Neural progenitor cell (in vitro differentiated cells): ENCODE data around the gene OR8K3. TPM values are rescaled to one million over a fixed set of nuclear protein-coding genes. Genes with fewer than 3 reads are reported as not detected.

Experiments
- DNase-seq: peaks from one replicate; pipeline ENCODE4 v3.0.0-alpha.2; 2016; ENCODE audit warnings: low spot score
- H2AFZ ChIP-seq: fragments of 200-600 bp; sonication (generic); replicated peaks from 2 replicates; pipeline ENCODE4 v1.6.1; 2016; ENCODE audit warnings: antibody characterized with exemption
- H3F3A ChIP-seq: fragments of 200-600 bp; sonication (generic); 2 replicates; pipeline ENCODE4 v1.6.1; 2016; ENCODE audit warnings: antibody characterized with exemption, low read depth
- H3K27ac ChIP-seq: fragments of 200-600 bp; sonication (generic); 2 replicates; pipeline ENCODE4 v1.5.1; 2016; ENCODE audit warnings: mild to moderate bottlenecking
- H3K27me3 ChIP-seq: fragments of 200-600 bp; sonication (generic); 2 replicates; pipeline ENCODE4 v1.6.1; 2016; ENCODE audit warnings: mild to moderate bottlenecking, moderate library complexity
- H3K36me3 ChIP-seq: fragments of 200-600 bp; sonication (generic); 2 replicates; pipeline ENCODE4 v1.5.1; 2016
- H3K4me1 ChIP-seq: fragments of 200-600 bp; sonication (generic); 2 replicates; pipeline ENCODE4 v1.6.1; 2016; ENCODE audit warnings: mixed run types
- H3K4me2 ChIP-seq: fragments of 200-600 bp; sonication (generic); 2 replicates; pipeline ENCODE4 v1.6.1; 2016
- H3K4me3 ChIP-seq: fragments of 200-600 bp; sonication (generic); 2 replicates; pipeline ENCODE4 v1.5.1; 2016
- H3K79me2 ChIP-seq: fragments of 200-600 bp; sonication (generic); 2 replicates; pipeline ENCODE4 v1.6.1; 2016; ENCODE audit warnings: low read depth
- H3K9ac ChIP-seq: fragments of 200-600 bp; sonication (generic); 2 replicates; pipeline ENCODE4 v1.6.1; 2016
- H3K9me3 ChIP-seq: fragments of 200-600 bp; sonication (generic); 2 replicates; pipeline ENCODE4 v1.5.1; 2016; ENCODE audit warnings: low read depth
- H4K20me1 ChIP-seq: fragments of 200-600 bp; sonication (generic); 2 replicates; pipeline ENCODE4 v1.6.1; 2016; ENCODE audit warnings: low read depth
- H3K27ac Mint-ChIP-seq: 3 replicates; pipeline ENCODE4 v1.8.0; 2021; ENCODE audit warnings: mixed read lengths
- H3K27me3 Mint-ChIP-seq: 2 replicates; pipeline ENCODE4 v1.8.0; 2022; ENCODE audit warnings: low read depth, mild to moderate bottlenecking, inconsistent platforms, moderate library complexity, mixed read lengths; ENCODE audit not compliant: insufficient read depth
- H3K36me3 Mint-ChIP-seq: 3 replicates; pipeline ENCODE4 v1.8.0; 2021; ENCODE audit warnings: mixed read lengths
- H3K4me1 Mint-ChIP-seq: 3 replicates; pipeline ENCODE4 v1.8.0; 2021; ENCODE audit warnings: mixed read lengths
- H3K4me3 Mint-ChIP-seq: 3 replicates; pipeline ENCODE4 v1.8.0; 2021; ENCODE audit warnings: mild to moderate bottlenecking, moderate library complexity, mixed read lengths
- H3K9me3 Mint-ChIP-seq: 3 replicates; pipeline ENCODE4 v1.8.0; 2020; ENCODE audit warnings: mixed read lengths
- EZH2 ChIP-seq: fragments of 200-600 bp; sonication (generic); IDR thresholded peaks from 2 replicates; pipeline ENCODE4 v1.6.1; 2017; ENCODE audit warnings: antibody characterized with exemption, mild to moderate bottlenecking, moderate library complexity
- EZH2phosphoT487 ChIP-seq: fragments of 200-600 bp; sonication (generic); IDR thresholded peaks from 2 replicates; pipeline ENCODE4 v1.6.1; 2017; ENCODE audit warnings: antibody characterized with exemption
- total RNA-seq: library from RNA; depleted of rRNA; stranded (reverse); fragments of >200 nt; gene quantifications from 2 replicates; pipeline ENCODE4 v1.2.3, GENCODE V29; 2015; ENCODE audit warnings: low replicate concordance
- TF ChIP-seq, protein P1 (sequence below): fragments of 200-600 bp; sonication (generic); IDR thresholded peaks from 2 replicates; pipeline ENCODE4 v1.5.1; 2017; ENCODE audit warnings: antibody characterized with exemption, mild to moderate bottlenecking

OR8K3 gene
- total RNA-seq, 1 donor from 2014 or later = not detected

DNA sequence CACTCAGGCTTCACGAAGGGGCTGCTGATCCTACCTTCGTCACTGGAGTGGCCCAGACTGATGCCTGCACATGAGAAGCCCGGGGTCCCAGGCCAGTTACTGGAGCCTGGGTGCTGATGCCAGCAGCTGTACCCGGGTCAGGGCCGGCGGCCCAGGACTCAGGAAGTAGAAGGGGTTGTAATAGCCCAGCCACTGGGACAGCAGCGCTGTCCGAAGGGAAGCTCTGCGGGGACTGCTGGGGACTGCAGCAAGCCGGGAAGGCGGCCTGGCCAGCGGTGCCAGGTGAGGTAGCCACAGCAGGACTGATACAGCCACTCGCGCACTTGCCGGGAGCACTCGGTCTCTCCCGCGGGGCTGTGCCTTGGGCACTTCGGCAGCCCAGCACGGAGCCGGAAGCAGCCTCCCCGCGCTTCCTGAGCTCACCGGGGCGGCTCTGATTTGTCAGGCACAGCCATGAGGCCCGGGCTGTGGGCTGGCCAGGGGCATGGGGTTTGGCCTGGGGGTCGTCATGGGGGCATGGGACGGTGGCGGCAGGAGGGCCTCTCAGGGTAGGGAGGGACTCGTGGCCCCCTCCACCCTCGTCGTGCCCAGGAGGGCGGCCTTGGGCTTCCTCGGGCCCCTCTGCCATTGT is 17.0 kb downstream of the OR8K3 start:
- no peak overlapping the region for H3K4me2 ChIP-seq
- H3K4me3 Mint-ChIP-seq = no peak overlapping the region
- H2AFZ ChIP-seq = no peak overlapping the region

DNA sequence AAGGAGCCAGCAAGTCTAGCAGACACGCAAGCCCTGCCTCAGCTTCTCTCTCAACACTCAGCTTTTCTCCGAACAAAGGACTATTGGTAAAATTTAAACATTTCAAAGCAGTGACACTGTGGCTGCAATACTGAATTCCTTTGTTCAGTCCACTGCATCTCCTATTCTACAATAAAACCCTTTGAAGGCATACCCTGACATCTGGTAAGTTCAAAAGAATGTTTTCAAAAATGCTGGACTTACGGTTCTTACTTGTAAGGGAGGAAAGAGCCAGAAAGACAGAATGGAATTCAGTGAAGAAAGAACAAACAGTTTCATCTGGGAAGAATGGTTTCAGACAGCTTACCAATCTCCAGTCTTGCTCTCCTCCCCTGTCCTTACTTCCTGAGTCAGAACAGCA is 18.2 kb downstream of the OR8K3 start:
- no peaks in the 10 kb centered on the region for H3K4me1 ChIP-seq

More for the DNA sequence above, 17.0 kb downstream of the OR8K3 start:
- Mint-ChIP-seq H3K9me3 (no peaks in the 10 kb centered on the region), H3K27me3 (no peaks in the 10 kb centered on the region), H3K4me1 (no peaks in the 10 kb centered on the region), H3K36me3 (no peaks in the 10 kb centered on the region), H3K27ac (no peak overlapping the region)
- no peaks in the 10 kb centered on the region for H3K9me3 ChIP-seq
- H4K20me1 ChIP-seq = no peaks in the 10 kb centered on the region
- H3K36me3 ChIP-seq = no peaks in the 10 kb centered on the region
- H3K27me3 ChIP-seq = no peaks in the 10 kb centered on the region
- H3K4me1 ChIP-seq = no peaks in the 10 kb centered on the region
- H3K4me3 ChIP-seq = no peak overlapping the region
- no peak overlapping the region for H3K9ac ChIP-seq
- TF ChIP-seq, protein P1, sequence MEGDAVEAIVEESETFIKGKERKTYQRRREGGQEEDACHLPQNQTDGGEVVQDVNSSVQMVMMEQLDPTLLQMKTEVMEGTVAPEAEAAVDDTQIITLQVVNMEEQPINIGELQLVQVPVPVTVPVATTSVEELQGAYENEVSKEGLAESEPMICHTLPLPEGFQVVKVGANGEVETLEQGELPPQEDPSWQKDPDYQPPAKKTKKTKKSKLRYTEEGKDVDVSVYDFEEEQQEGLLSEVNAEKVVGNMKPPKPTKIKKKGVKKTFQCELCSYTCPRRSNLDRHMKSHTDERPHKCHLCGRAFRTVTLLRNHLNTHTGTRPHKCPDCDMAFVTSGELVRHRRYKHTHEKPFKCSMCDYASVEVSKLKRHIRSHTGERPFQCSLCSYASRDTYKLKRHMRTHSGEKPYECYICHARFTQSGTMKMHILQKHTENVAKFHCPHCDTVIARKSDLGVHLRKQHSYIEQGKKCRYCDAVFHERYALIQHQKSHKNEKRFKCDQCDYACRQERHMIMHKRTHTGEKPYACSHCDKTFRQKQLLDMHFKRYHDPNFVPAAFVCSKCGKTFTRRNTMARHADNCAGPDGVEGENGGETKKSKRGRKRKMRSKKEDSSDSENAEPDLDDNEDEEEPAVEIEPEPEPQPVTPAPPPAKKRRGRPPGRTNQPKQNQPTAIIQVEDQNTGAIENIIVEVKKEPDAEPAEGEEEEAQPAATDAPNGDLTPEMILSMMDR = no peak
- no peak for TF ChIP-seq EZH2
- TF ChIP-seq EZH2phosphoT487 = no peak
- no peaks in the 10 kb centered on the region for H3K79me2 ChIP-seq
- H3K27ac ChIP-seq = no peak overlapping the region
- DNase-seq = no peak
- H3F3A ChIP-seq = no peaks in the 10 kb centered on the region

DNA sequence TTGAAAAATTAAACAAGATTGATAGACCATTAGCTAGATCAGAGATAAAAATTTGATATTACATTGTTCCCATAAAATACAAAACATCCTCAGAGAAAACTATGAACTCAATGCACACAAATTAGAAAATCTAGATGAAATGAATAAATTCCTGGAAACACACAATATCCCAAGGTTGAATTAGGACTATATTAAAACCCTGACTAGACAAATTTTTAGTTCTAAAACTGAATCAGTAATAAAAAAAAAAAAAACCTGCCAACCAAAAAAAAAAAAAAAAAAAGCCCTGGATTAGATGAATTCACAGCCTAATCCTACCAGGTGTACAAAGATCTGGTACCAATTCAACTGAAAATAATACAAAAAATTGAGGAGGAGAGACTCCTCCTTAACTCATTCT is 25.3 kb downstream of the OR8K3 start:
- Histone ChIP-seq H3K27ac (no peak overlapping the region), H3K4me2 (no peak overlapping the region), H3K79me2 (no peaks in the 10 kb centered on the region), H3K36me3 (no peaks in the 10 kb centered on the region), H3K27me3 (no peaks in the 10 kb centered on the region), H3F3A (no peaks in the 10 kb centered on the region), H2AFZ (no peak overlapping the region), H3K4me3 (no peak overlapping the region), H4K20me1 (no peaks in the 10 kb centered on the region), H3K9ac (no peak overlapping the region), H3K4me1 (no peaks in the 10 kb centered on the region), H3K9me3 (no peaks in the 10 kb centered on the region)
- no peak overlapping the region for H3K4me3 Mint-ChIP-seq
- no peaks in the 10 kb centered on the region for H3K27me3 Mint-ChIP-seq
- no peaks in the 10 kb centered on the region for H3K4me1 Mint-ChIP-seq
- peaks cover 7% of the 10 kb centered on the region for H3K9me3 Mint-ChIP-seq
- no peak overlapping the region for H3K27ac Mint-ChIP-seq
- H3K36me3 Mint-ChIP-seq = no peaks in the 10 kb centered on the region
- DNase-seq = no peak
- no peak for TF ChIP-seq EZH2
- TF ChIP-seq EZH2phosphoT487 = no peak
- TF ChIP-seq, protein P1 = no peak

More for the DNA sequence above, 18.2 kb downstream of the OR8K3 start:
- Histone ChIP-seq H3K9ac (no peak overlapping the region), H3K27ac (no peak overlapping the region), H3K79me2 (no peaks in the 10 kb centered on the region), H3K4me2 (no peak overlapping the region), H2AFZ (peak overlapping the region; percentile 88), H3K36me3 (no peaks in the 10 kb centered on the region), H3K27me3 (no peaks in the 10 kb centered on the region), H3K9me3 (no peaks in the 10 kb centered on the region), H4K20me1 (no peaks in the 10 kb centered on the region), H3K4me3 (no peak overlapping the region), H3F3A (no peaks in the 10 kb centered on the region)
- no peaks in the 10 kb centered on the region for H3K36me3 Mint-ChIP-seq
- TF ChIP-seq EZH2phosphoT487 (no peak), EZH2 (no peak)
- TF ChIP-seq, protein P1 = no peak
- peaks cover 4% of the 10 kb centered on the region for H3K9me3 Mint-ChIP-seq
- H3K27ac Mint-ChIP-seq = no peak overlapping the region
- H3K27me3 Mint-ChIP-seq = no peaks in the 10 kb centered on the region
- H3K4me3 Mint-ChIP-seq = no peak overlapping the region
- H3K4me1 Mint-ChIP-seq = no peaks in the 10 kb centered on the region
- no peak for DNase-seq
